ENCODE data around the gene AGAP1. TPM values are rescaled to one million over a fixed set of nuclear protein-coding genes. Genes with fewer than 3 reads are reported as not detected.
A peak's percentile ranks its signal among the peaks of the same experiment; 100 is the strongest.

Gene AGAP1
- total and polyA plus RNA-seq, 8 donors, result 5.0 to 27.6 (median 17.4) TPM

- H3K4me1 ChIP-seq, result peaks cover 0 to 8% (median 0%) of the 10 kb centered on the region in 3 donors
These were observed 69.4 kb downstream of the AGAP1 start for GRCh38 chr2:235563056-235563910.

GRCh38 chr2:235564066-235564465, 70.2 kb downstream of the AGAP1 start:
- no peak for FAIRE-seq
- Histone ChIP-seq H3K4me1 (peaks cover 0 to 8% (median 0%) of the 10 kb centered on the region in 3 donors), H3K27me3 (no peaks in the 10 kb centered on the region), H3K27ac (no peak overlapping the region), H3K4me3 (no peak overlapping the region), H3K9me3 (no peaks in the 10 kb centered on the region), H3K36me3 (no peaks in the 10 kb centered on the region)
- intact Hi-C loops (cut with DNase I), result no loop called here
- no peak for DNase-seq
- no peak for TF ChIP-seq CTCF (IDR thresholded peaks at IDR 0.05)
- WGBS, 2 donors, result 79 to 82% methylated on average over 6 of the region's 6 CpGs
- ATAC-seq, result no peak

More at GRCh38 chr2:235563056-235563910, 69.4 kb downstream of the AGAP1 start:
- Histone ChIP-seq H3K27me3 (no peaks in the 10 kb centered on the region), H3K36me3 (no peaks in the 10 kb centered on the region), H3K4me3 (no peak overlapping the region), H3K9me3 (no peaks in the 10 kb centered on the region), H3K27ac (no peak overlapping the region)
- FAIRE-seq, result no peak
- no peak for DNase-seq
- intact Hi-C loops (cut with DNase I), result no loop called here
- no peak for ATAC-seq
- WGBS, 2 donors, result 78 to 79% methylated on average over 13 of the region's 13 CpGs
- TF ChIP-seq CTCF (IDR thresholded peaks at IDR 0.05), result no peak

GRCh38 chr2:235564884-235565530, 71.2 kb downstream of the AGAP1 start:
- Histone ChIP-seq H3K27me3 (no peaks in the 10 kb centered on the region), H3K9me3 (no peaks in the 10 kb centered on the region), H3K4me1 (peaks cover 0 to 9% (median 0%) of the 10 kb centered on the region in 3 donors), H3K4me3 (no peak overlapping the region), H3K27ac (no peak overlapping the region), H3K36me3 (no peaks in the 10 kb centered on the region)
- no peak for TF ChIP-seq CTCF (IDR thresholded peaks at IDR 0.05)
- intact Hi-C loops (cut with DNase I), result no loop called here
- WGBS, 2 donors, result 88 to 89% methylated on average over 6 of the region's 6 CpGs
- DNase-seq, result peak in 1 of 6 donors; percentile 42
- no peak for ATAC-seq
- FAIRE-seq, result no peak

- Histone ChIP-seq H3K27me3 (no peaks in the 10 kb centered on the region), H3K9me3 (no peaks in the 10 kb centered on the region), H3K4me1 (peaks cover 0 to 6% (median 0%) of the 10 kb centered on the region in 3 donors), H3K36me3 (no peaks in the 10 kb centered on the region), H3K27ac (no peak overlapping the region), H3K4me3 (no peak overlapping the region)
- WGBS, 2 donors, result 57 to 58% methylated on average over 11 of the region's 11 CpGs
- no peak for TF ChIP-seq CTCF (IDR thresholded peaks at IDR 0.05)
- ATAC-seq (no peak), FAIRE-seq (no peak), DNase-seq (no peak)
- intact Hi-C loops (cut with DNase I), result no loop called here
These were observed 72.6 kb downstream of the AGAP1 start for GRCh38 chr2:235566415-235566814.
